WTC11 (cell line): Measurements from ENCODE around the gene ZBTB8B.
"Not testable (repeated sequence)": the region's sequence is repeated elsewhere in the genome, so short reads cannot be mapped to it uniquely, and the experiment has no call there.

Experiments
- CTCF ChIP-seq: fragments of 200-600 bp; IDR thresholded peaks from 2 replicates; pipeline ENCODE4 v1.8.0; 2022; ENCODE audit warnings: antibody characterized with exemption
- MAX ChIP-seq: sonication (generic); formaldehyde crosslinking; IDR thresholded peaks from 2 replicates; pipeline ENCODE4 v1.8.0; 2022; ENCODE audit warnings: mild to moderate bottlenecking, missing genetic modification reagents
- RELA ChIP-seq: sonication (generic); formaldehyde crosslinking; IDR thresholded peaks from 2 replicates; pipeline ENCODE4 v1.8.1; 2022; ENCODE audit warnings: missing genetic modification reagents, mild to moderate bottlenecking, borderline replicate concordance
- TEAD4 ChIP-seq: sonication (generic); formaldehyde crosslinking; IDR thresholded peaks from 2 replicates; pipeline ENCODE4 v1.8.0; 2022; ENCODE audit warnings: mild to moderate bottlenecking, missing genetic modification reagents
- ZNF263 ChIP-seq: sonication (generic); formaldehyde crosslinking; IDR thresholded peaks from 2 replicates; pipeline ENCODE4 v1.8.1; 2022; ENCODE audit warnings: low read depth, mild to moderate bottlenecking, moderate library complexity, missing genetic modification reagents
- TF ChIP-seq, protein P1 (sequence below): sonication (generic); formaldehyde crosslinking; IDR thresholded peaks from 2 replicates; pipeline ENCODE4 v1.8.1; 2023; ENCODE audit warnings: mild to moderate bottlenecking, missing genetic modification reagents, moderate library complexity
- TF ChIP-seq, protein P2 (sequence below): sonication (generic); formaldehyde crosslinking; IDR thresholded peaks from 2 replicates; pipeline ENCODE4 v1.8.1; 2022; ENCODE audit warnings: missing genetic modification reagents, borderline replicate concordance

- TF ChIP-seq MAX; ZNF263 (CRISPR knock-in tag); CTCF; TEAD4 (CRISPR knock-in tag); RELA (CRISPR knock-in tag): not testable (repeated sequence)
- TF ChIP-seq, protein P1, sequence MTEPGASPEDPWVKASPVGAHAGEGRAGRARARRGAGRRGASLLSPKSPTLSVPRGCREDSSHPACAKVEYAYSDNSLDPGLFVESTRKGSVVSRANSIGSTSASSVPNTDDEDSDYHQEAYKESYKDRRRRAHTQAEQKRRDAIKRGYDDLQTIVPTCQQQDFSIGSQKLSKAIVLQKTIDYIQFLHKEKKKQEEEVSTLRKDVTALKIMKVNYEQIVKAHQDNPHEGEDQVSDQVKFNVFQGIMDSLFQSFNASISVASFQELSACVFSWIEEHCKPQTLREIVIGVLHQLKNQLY (CRISPR knock-in tag) = not testable (repeated sequence)
- TF ChIP-seq, protein P2, sequence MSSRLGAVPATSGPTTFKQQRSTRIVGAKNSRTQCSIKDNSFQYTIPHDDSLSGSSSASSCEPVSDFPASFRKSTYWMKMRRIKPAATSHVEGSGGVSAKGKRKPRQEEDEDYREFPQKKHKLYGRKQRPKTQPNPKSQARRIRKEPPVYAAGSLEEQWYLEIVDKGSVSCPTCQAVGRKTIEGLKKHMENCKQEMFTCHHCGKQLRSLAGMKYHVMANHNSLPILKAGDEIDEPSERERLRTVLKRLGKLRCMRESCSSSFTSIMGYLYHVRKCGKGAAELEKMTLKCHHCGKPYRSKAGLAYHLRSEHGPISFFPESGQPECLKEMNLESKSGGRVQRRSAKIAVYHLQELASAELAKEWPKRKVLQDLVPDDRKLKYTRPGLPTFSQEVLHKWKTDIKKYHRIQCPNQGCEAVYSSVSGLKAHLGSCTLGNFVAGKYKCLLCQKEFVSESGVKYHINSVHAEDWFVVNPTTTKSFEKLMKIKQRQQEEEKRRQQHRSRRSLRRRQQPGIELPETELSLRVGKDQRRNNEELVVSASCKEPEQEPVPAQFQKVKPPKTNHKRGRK = not testable (repeated sequence)
These were observed 6.1 kb upstream of the ZBTB8B start for GRCh38 chr1:32458798-32459197.
